A172 (cell line): ENCODE measurements around the gene LRRK1. TPM values are rescaled to one million over a fixed set of nuclear protein-coding genes. Genes with fewer than 3 reads are reported as not detected.

Source experiments
- DNase-seq: peaks from one replicate; pipeline ENCODE4 v3.0.0-alpha.2; 2015; ENCODE audit warnings: low spot score
- total RNA-seq: library from RNA; depleted of rRNA; stranded (reverse); fragments of >200 nt; shearing (Covaris generic); gene quantifications from 2 replicates; pipeline ENCODE4 v1.2.3, GENCODE V29; 2014; rRNA removed

The LRRK1 gene
- total RNA-seq, 1 experiment from 2014 or later, result 5.3 TPM

- no peak for DNase-seq
Measured at GRCh38 chr15:101112336-101113113, 193.4 kb downstream of the LRRK1 start.

GRCh38 chr15:101113114-101114005, 194.2 kb downstream of the LRRK1 start:
- DNase-seq, result no peak

- no peak for DNase-seq
Measured at GRCh38 chr15:101114166-101114565, 195.0 kb downstream of the LRRK1 start.

- DNase-seq, result no peak
Measured at GRCh38 chr15:101114610-101115009, 195.5 kb downstream of the LRRK1 start.

GRCh38 chr15:101115393-101115785, 196.2 kb downstream of the LRRK1 start:
- DNase-seq, result no peak

GRCh38 chr15:101115786-101116680, 196.9 kb downstream of the LRRK1 start:
- DNase-seq, result no peak

- DNase-seq, result no peak
Measured at GRCh38 chr15:101116681-101116976, 197.5 kb downstream of the LRRK1 start.

- DNase-seq, result no peak
Measured at GRCh38 chr15:101118116-101118515, 199.0 kb downstream of the LRRK1 start.

- no peak for DNase-seq
Measured at GRCh38 chr15:101118615-101119014, 199.5 kb downstream of the LRRK1 start.

- DNase-seq, result no peak
Measured at GRCh38 chr15:101119181-101119580, 200.0 kb downstream of the LRRK1 start.

Other genes starting within 250 kb of the LRRK1 start
- gene ALDH1A3, start 39.5 kb upstream of the LRRK1 start, total RNA-seq, result 17.3 and 17.6 TPM in 2 replicates